Adrenal gland (tissue), 12 donors: ENCODE measurements around the gene CMTM3. TPM values are rescaled to one million over a fixed set of nuclear protein-coding genes. Genes with fewer than 3 reads are reported as not detected.

ENCODE experiments used
- DNase-seq, 7 donors: peaks; one replicate each; pipeline ENCODE4 v3.0.0-alpha.2; 2019 to 2020
- H3K27ac ChIP-seq, 5 donors: fragments of 200-600 bp; sonication (generic) in 4 of 5; 1 replicate in 3 of 5; 2 replicates in 2 of 5; pipeline versions ENCODE4 v1.5.1 to v1.8.0; 2016 to 2020; ENCODE audit warnings: mild to moderate bottlenecking in 1 of 5
- H3K27me3 ChIP-seq: fragments of 200-600 bp; 2 replicates; pipeline ENCODE4 v1.8.0; 2021
- H3K36me3 ChIP-seq, 2 donors: fragments of 200-600 bp; replicated peaks in 1 of 2; 1 replicate in 1 of 2; 2 replicates in 1 of 2; pipeline versions ENCODE4 v1.5.1 to v1.8.0; 2018 to 2022
- H3K4me1 ChIP-seq, 2 donors: fragments of 200-600 bp; replicated peaks in 1 of 2; 1 replicate in 1 of 2; 2 replicates in 1 of 2; pipeline versions ENCODE4 v1.5.1 to v1.8.0; 2018 to 2021
- H3K4me3 ChIP-seq, 4 donors: fragments of 200-600 bp; sonication (generic) in 3 of 4; one replicate each; pipeline ENCODE4 v1.5.1; 2016 to 2018
- H3K9me3 ChIP-seq, 3 donors: fragments of 200-600 bp; sonication (generic) in 1 of 3; replicated peaks in 1 of 3; 1 replicate in 2 of 3; 2 replicates in 1 of 3; pipeline versions ENCODE4 v1.5.1 to v1.8.0; 2016 to 2021
- POLR2A ChIP-seq, 2 donors: fragments of 450-650 bp; IDR thresholded peaks; one replicate each; pipeline ENCODE4 v1.6.1; 2017; ENCODE audit warnings: antibody characterized with exemption in 2 of 2, mild to moderate bottlenecking in 2 of 2, moderate library complexity in 1 of 2
- WGBS, 4 donors: extraction: QIAGEN DNeasy Blood & Tissue Kit in 2 of 4; methylation state at CpG; one replicate each; pipeline versions ENCODE4 v1.1.5 to v1.1.7; 2013 to 2017; 5-methylcytosine and 5-hydroxymethylcytosine counted together
- intact Hi-C, 2 donors: fragments of 100-400 bp; cut with DNase I; formaldehyde crosslinking; loops; one replicate each; pipeline versions ENCODE4 v1.14.1 to v1.15.0; 2022 to 2023
- polyA plus RNA-seq, 3 donors: library from polyadenylated mRNA; stranded (reverse); fragments of 200-250 nt in 2 of 3; fragments of 350-450 nt in 1 of 3; fragmentation: Illumina TruSeq in 1 of 3; extraction: RNeasy Lipid Tissue Mini Kit (QIAGEN cat#74804) in 1 of 3; gene quantifications; one replicate each; pipeline ENCODE4 v1.2.3, GENCODE V29; 2013 to 2014
- total RNA-seq, 9 donors: library from RNA; depleted of rRNA in 4 of 9; stranded (reverse); fragments of >200 nt in 4 of 9; fragments of 120-200 nt in 1 of 9; fragmentation: NEBNext Ultra II Directional in 1 of 9; extraction: Animal tissue kit (Norgen Biotek cat#: 25700) in 1 of 9; gene quantifications; one replicate each; pipeline versions ENCODE4 v1.1.0 to v1.2.4, GENCODE V29; 2013 to 2023
- TF ChIP-seq, protein P1 (sequence below), 6 experiments: fragments of 450-650 bp in 4 of 6; fragments of 200-600 bp in 2 of 6; sonication (generic) in 1 of 6; IDR thresholded peaks; 1 replicate in 5 of 6; 2 replicates in 1 of 6; pipeline versions ENCODE4 v1.5.1 to v1.8.0; 2016 to 2021; ENCODE audit warnings: antibody characterized with exemption in 6 of 6, mild to moderate bottlenecking in 2 of 6, moderate library complexity in 1 of 6
- donor health status: healthy with polysubstance abuse.
- donor health status: Bipolar disorder and iron deficiency.
- donor health status: DM: yes; HTN: yes; CAD: no.
- donor health status: DM: no; HTN: no; CAD: no.
- donor health status: DM: no; HTN: no; CAD: no.
- donor health status: DM: yes; HTN: yes; CAD: no.

Gene CMTM3
- total and polyA plus RNA-seq, 12 donors: 6.4 to 31.8 (median 24.6) TPM

- DNase-seq: no peak
- Histone ChIP-seq H3K36me3 (no peaks in the 10 kb centered on the region), H3K27me3 (no peaks in the 10 kb centered on the region), H3K27ac (no peak overlapping the region), H3K9me3 (no peaks in the 10 kb centered on the region), H3K4me3 (no peak overlapping the region), H3K4me1 (peaks cover 0 to 5% of the 10 kb centered on the region in 2 donors)
- 92 to 100% (median 97%) methylated on average over 1 to 5 of the region's 5 CpGs for WGBS, 4 donors
- intact Hi-C loops: loop anchor here (5.0 to 10.0 kb wide), 7 partner anchors 49 to 263 kb away; partner anchors contain the start of genes CKLF (in 1 of the 2) and TK2 (in 1 of the 2)
- TF ChIP-seq POLR2A (IDR thresholded peaks at IDR 0.05): no peak
- TF ChIP-seq, protein P1, sequence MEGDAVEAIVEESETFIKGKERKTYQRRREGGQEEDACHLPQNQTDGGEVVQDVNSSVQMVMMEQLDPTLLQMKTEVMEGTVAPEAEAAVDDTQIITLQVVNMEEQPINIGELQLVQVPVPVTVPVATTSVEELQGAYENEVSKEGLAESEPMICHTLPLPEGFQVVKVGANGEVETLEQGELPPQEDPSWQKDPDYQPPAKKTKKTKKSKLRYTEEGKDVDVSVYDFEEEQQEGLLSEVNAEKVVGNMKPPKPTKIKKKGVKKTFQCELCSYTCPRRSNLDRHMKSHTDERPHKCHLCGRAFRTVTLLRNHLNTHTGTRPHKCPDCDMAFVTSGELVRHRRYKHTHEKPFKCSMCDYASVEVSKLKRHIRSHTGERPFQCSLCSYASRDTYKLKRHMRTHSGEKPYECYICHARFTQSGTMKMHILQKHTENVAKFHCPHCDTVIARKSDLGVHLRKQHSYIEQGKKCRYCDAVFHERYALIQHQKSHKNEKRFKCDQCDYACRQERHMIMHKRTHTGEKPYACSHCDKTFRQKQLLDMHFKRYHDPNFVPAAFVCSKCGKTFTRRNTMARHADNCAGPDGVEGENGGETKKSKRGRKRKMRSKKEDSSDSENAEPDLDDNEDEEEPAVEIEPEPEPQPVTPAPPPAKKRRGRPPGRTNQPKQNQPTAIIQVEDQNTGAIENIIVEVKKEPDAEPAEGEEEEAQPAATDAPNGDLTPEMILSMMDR (IDR thresholded peaks at IDR 0.05): no peak
Measured at GRCh38 chr16:66601471-66601870, 3.0 kb upstream of the CMTM3 start.

DNA sequence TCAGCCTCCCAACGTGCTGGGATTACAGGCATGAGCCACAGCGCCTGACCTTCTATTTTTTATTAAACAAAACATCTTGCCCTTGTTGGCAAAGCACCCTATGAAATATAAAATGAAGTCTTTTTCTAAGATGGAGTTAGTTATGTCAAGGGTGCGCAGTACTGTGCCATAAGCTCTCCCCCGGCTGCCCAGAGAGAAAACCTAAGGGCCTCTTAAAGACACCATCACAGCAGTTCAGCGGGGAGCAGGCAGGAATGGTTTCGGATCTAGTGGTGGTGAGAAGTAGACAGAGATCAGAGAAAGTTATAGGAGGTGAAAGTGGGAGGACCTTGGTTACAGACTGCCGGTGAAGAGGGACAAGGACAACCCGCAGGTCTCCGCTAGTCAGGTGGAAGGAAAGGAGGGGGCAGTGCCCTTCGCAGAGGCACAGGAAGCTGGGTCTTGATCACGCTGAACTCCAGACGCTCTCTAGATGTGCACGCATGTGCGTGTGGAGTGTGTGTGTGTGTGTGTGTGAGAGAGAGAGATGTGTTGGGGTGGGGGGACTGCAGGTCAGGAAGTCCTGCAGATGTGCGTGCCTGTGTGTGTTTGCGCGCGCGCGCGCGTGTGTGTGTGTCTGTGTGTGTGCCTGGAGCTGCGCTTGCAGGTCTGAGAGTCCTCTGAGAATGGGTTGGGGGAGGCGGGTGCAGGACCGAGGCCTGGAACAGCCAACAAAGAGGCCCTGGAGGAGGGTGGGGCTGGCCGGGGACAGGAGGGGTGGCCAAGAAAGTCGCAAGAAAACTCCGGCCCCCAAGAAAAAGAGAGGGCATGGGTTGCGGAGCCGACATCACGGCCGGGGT is 748 bp upstream of the CMTM3 start:
- WGBS, 4 donors: 7 to 13% (median 10%) methylated on average over 17 to 32 of the region's 32 CpGs
- intact Hi-C loops: loop anchor here (5.0 to 10.0 kb wide), 7 partner anchors 51 to 261 kb away; partner anchors contain the start of genes CKLF (in 1 of the 2) and TK2 (in 1 of the 2)
- TF ChIP-seq, protein P1 (IDR thresholded peaks at IDR 0.05): no peak
- TF ChIP-seq POLR2A (IDR thresholded peaks at IDR 0.05): peak in 1 of 2 donors; percentile 8
- Histone ChIP-seq H3K36me3 (no peaks in the 10 kb centered on the region), H3K27me3 (no peaks in the 10 kb centered on the region), H3K27ac (peak overlapping the region in 3 of 5 donors; percentile 49 to 73 (median 72)), H3K4me3 (peak overlapping the region in 2 of 4 donors; percentile 52 to 68), H3K9me3 (no peaks in the 10 kb centered on the region), H3K4me1 (peaks cover 0 to 11% of the 10 kb centered on the region in 2 donors)
- peak; percentile 59 to 77 (median 68) for DNase-seq

GRCh38 chr16:66605177-66605978 is 874 bp downstream of the CMTM3 start:
- Histone ChIP-seq H3K36me3 (peaks cover 0 to 12% of the 10 kb centered on the region in 2 donors), H3K27ac (peak overlapping the region in 4 of 5 donors; percentile 18 to 73 (median 60)), H3K4me1 (peaks cover 0 to 12% of the 10 kb centered on the region in 2 donors), H3K4me3 (peak overlapping the region; percentile 52 to 70 (median 62)), H3K9me3 (no peaks in the 10 kb centered on the region), H3K27me3 (no peaks in the 10 kb centered on the region)
- peak in 5 of 7 donors; percentile 33 to 59 (median 50) for DNase-seq
- no peak for TF ChIP-seq POLR2A (IDR thresholded peaks at IDR 0.05)
- TF ChIP-seq, protein P1 (IDR thresholded peaks at IDR 0.05): peak in 1 of 6 experiments; percentile 16
- intact Hi-C loops: loop anchor here (10.0 kb wide), 4 partner anchors 119 to 259 kb away; no protein-coding TSS in a partner anchor
- 7 to 21% (median 15%) methylated on average over 8 to 61 of the region's 61 CpGs for WGBS, 4 donors
